NCI-H2227 (cell line): Measurements from ENCODE around the gene DTWD2.
"Not testable (repeated sequence)": the region's sequence is repeated elsewhere in the genome, so short reads cannot be mapped to it uniquely, and the experiment has no call there.

Experiments used
- DNase-seq: peaks from one replicate; lab custom pipeline; 2025; ENCODE audit not compliant: unreplicated experiment; lab: John Stamatoyannopoulos, UW

Gene DTWD2

DNA sequence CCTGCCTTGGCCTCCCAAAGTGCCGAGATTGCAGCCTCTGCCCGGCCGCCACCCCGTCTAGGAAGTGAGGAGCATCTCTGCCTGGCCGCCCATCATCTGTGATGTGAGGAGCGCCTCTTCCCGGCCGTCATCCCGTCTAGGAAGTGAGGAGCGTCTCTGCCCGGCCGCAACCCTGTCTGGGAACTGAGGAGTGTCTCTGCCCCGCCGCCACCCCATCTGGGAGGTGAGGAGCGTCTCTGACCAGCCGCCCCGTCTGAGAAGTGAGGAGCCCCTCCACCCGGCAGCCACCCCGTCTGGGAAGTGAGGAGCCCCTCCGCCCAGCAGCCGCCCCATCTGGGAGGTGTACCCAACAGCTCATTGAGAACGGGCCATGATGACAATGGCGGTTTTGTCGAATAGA lies 10.5 kb upstream of the DTWD2 start:
- not testable (repeated sequence) for DNase-seq

- DNase-seq: no peak
Observed at GRCh38 chr5:118996098-118996497, 7.8 kb upstream of the DTWD2 start.

DNA sequence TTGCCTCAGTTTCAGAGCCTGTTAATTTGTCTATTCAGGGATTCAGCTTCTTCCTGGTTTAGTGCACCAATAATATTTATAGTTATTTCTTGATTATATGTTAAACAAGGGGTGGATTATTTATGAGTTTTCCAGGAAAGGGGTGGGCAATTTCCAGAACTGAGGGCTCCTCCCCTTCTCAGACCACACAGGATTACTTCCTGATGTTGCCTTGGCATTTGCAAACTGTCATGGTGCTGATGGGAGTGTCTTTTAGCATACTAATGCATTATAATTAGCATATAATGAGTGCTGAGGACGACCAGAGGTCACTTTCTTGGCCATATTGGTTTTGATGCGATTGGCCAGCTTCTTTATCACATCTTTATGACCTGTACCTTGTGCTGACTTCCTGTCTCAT lies 6.2 kb upstream of the DTWD2 start:
- no peak for DNase-seq

DNA sequence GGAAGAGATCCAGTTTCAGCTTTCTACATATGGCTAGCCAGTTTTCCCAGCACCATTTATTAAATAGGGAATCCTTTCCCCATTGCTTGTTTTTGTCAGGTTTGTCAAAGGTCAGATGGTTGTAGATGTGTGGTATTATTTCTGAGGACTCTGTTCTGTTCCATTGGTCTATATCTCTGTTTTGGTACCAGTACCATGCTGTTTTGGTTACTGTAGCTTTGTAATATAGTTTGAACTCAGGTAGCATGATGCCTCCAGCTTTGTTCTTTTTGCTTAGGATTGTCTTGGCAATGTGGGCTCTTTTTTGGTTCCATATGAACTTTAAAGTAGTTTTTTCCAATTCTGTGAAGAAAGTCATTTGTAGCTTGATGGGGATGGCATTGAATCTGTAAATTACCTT lies 4.8 kb upstream of the DTWD2 start:
- DNase-seq: not testable (repeated sequence)

- DNase-seq: not testable (repeated sequence)
Observed at GRCh38 chr5:118992055-118992454, 3.7 kb upstream of the DTWD2 start.

GRCh38 chr5:118990582-118990981 lies 2.2 kb upstream of the DTWD2 start:
- DNase-seq: no peak

DNA sequence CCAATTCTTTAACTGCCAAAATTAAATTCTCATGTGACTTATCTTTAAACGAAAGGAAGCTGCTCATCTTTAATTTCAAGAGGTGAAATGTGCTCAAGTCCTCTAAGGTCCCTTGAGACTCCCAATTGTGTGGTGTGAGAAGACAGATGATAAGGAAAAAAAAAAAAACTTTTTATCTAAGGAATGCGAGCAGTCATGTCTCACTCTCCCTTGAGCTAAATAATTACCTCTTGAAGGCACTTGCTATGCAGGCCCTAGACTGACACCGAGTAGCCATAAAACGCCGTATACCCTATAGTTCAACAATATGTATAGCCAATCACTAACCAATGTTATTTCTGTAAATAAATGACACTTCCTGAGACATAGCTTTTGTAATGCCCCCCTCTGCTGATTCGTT lies 1.5 kb upstream of the DTWD2 start:
- no peak for DNase-seq

- no peak for DNase-seq
Observed at GRCh38 chr5:118988866-118989180, 476 bp upstream of the DTWD2 start.

- DNase-seq: no peak
Observed at GRCh38 chr5:118984602-118985001, 3.7 kb downstream of the DTWD2 start.

- no peak for DNase-seq
Observed at GRCh38 chr5:118981783-118982182, 6.6 kb downstream of the DTWD2 start.

GRCh38 chr5:118980438-118980837 lies 7.9 kb downstream of the DTWD2 start:
- DNase-seq: no peak

DNA sequence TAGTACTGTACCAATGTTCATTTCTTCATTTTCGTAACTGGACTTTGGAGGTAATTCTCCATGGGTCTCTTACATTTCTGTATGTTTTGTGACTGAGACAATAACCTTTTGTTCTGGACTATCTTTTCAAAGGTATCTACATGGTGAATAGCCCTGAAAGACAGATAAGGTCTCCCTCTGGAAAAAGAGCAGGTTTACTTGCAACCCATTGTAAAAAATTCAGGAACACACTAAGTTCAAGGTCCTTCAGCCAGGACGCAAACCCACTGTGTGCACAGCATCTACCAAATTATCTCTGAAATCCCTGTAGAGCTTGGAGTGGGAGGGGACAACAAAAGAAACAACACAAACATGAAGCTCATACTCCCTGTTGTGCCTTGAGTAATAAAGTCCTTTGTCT lies 8.3 kb downstream of the DTWD2 start:
- no peak for DNase-seq

DNA sequence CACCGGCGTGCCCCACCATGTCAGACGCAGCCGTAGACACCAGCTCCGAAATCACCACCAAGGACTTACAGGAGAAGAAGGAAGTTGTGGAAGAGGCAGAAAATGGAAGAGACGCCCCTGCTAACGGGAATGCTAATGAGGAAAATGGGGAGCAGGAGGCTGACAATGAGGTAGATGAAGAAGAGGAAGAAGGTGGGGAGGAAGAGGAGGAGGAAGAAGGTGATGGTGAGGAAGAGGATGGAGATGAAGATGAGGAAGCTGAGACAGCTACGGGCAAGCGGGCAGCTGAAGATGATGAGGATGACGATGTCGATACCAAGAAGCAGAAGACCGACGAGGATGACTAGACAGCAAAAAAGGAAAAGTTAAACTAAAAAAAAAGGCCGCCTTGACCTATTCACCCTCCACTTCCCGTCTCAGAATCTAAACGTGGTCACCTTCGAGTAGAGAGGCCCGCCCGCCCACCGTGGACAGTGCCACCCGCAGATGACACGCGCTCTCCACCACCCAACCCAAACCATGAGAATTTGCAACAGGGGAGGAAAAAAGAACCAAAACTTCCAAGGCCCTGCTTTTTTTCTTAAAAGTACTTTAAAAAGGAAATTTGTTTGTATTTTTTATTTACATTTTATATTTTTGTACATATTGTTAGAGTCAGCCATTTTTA lies 14.4 kb downstream of the DTWD2 start:
- not testable (repeated sequence) for DNase-seq

DNA sequence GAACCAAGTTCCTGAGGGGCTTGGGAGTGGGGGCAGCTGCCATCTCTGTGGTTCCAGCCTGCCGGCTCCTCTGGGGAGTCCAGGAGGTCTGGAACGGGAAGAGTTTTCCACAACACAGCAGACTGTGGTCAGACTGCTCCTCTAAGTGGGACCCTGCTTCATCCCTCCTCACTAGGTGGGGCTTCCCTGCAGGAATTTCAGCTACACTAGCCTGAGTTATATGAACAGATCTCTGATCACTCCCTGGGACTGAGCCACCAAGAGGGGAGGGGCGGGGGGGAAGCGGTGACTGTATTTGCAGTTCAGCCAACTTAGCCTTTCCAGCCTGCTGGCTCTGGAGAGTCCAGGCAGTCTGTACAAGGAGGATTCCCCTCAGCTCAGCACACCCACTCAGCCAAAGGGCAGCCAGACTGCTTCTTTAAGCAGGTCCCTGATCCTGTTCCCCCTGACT lies 19.4 kb downstream of the DTWD2 start:
- DNase-seq: no peak

GRCh38 chr5:118968406-118968911 lies 19.9 kb downstream of the DTWD2 start:
- no peak for DNase-seq

- no peak for DNase-seq
Observed at GRCh38 chr5:118967059-118967508, 21.3 kb downstream of the DTWD2 start.

DNA sequence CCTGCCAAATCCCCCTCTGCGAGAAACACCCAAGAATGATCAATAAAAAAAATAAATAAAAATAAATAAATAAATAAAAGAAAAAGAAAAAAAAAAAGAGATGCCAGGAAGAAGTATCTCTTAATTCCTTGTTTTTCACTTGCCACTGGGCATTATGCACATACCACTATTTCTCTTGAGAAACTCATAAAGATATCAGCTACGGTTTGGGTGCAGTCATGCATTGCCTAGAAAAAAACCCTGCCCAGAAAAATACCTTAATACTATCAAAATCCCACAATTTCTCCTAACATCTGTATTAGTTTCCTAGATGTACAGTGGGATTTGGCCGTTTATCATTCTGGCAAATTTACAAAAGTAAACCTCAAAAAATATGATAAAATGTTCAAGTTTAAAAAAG lies 22.5 kb downstream of the DTWD2 start:
- no peak for DNase-seq

DNA sequence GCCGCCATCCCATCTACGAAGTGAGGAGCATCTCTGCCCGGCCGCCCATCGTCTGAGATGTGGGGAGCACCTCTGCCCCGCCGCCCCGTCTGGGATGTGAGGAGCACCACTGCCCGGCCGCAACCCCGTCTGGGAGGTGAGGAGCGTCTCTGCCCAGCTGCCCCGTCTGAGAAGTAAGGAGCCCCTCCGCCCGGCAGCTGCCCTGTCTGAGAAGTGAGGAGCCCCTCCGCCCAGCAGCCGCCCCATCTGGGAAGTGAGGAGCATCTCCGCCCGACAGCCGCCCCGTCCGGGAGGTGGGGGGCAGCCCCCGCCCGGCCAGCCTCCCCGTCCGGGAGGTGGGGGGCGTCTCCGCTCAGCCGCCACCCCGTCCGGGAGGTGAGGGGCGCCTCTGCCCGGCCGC lies 23.4 kb downstream of the DTWD2 start:
- not testable (repeated sequence) for DNase-seq

DNA sequence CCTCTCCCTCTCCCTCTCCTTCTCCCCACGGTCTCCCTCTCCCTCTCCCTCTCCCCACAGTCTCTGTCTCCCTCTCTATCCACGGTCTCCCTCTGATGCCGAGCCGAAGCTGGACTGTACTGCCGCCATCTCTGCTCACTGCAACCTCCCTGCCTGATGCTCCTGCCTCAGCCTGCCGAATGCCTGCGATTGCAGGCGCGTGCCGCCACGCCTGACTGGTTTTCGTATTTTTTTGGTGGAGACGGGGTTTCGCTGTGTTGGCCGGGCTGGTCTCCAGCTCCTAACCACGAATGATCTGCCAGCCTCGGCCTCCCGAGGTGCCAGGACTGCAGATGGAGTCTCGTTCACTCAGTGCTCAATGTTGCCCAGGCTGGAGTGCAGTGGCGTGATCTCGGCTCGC lies 24.0 kb downstream of the DTWD2 start:
- DNase-seq: not testable (repeated sequence)

DNA sequence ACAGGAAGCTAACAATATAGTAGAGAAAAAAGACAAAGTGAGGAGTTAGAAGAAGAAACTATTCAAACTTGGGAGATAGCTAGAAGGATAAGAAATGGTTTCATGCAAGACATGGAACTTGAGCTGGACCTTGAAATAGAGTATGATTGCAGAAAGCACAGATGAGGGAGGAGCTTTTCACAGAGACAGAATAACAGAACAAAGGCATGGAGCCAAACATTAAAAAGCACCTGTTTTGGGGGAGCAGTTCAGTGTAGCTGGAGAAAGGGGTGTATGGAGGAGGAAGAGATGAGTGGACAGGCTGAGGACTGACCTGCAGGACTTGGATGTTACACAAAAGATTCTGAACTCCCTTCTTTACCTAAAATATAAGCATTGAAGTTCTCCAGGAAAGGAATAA lies 25.2 kb downstream of the DTWD2 start:
- DNase-seq: no peak

GRCh38 chr5:118960557-118960956 lies 27.8 kb downstream of the DTWD2 start:
- no peak for DNase-seq

DNA sequence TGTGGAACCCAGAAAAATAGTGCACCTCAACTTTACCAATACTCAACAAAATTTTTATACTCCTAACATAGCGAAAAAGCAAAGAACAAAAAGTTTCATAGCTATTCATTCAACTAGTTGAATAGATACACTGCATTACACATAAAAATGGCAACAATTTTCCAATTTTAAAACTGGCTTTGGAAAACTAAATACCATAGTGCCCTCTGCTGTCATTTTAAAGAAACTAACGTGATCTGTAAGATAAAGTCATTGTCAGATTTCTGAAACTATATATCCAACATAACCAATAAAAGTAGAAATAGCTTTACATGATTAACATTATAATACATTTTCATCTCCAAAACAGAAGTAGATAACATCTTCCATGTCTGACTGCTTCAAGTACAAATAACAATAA lies 31.6 kb downstream of the DTWD2 start:
- peak; percentile 40 for DNase-seq

DNA sequence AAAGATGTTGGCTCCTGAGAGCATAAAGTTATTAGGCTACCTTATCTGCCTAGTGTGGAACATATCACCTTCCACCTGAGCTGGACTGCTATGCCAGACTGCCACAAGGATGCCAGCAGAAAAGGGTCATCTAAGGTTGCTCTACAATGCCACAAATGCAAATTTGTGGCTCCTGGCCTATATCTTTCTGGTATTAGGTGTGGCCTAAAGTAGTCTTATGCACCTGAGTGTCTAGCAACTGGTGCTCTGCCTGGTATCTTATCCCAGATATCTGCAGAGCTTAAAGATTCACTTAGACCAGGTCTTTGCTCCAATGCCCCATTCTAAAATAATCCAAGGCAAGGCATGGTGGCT lies 34.7 kb downstream of the DTWD2 start:
- DNase-seq: no peak
